ENCODE data around the gene INSC. TPM values are rescaled to one million over a fixed set of nuclear protein-coding genes. Genes with fewer than 3 reads are reported as not detected.

Gene INSC
- total and polyA plus RNA-seq, 2 experiments from 2014 or later, result 0.97 to 1.5 TPM

DNA sequence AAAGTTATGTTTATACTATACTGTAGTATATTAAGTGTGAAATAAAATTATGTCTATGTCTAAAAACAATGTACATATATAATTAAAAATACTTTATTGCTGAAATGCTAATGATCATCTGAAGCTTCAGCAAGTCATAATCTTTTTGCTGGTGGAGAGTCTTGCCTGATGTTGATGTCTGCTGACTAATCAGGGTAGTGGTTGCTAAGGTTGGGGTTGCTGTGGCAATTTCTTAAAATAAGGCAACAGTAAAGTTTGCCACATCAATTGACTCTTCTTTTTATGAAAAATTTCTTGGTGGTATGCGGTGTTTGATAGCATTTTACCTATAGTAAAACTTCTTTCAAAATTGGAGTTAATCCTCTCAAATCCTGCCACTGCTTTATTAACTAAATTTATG lies 21.4 kb downstream of the INSC start:
- Mint-ChIP-seq H3K9me3 (no peaks in the 10 kb centered on the region), H3K27me3 (ENCODE audit: insufficient read depth, low read depth, poor library complexity) (no peaks in the 10 kb centered on the region), H3K27ac (no peak overlapping the region), H3K36me3 (ENCODE audit: low read depth) (no peaks in the 10 kb centered on the region), H3K4me1 (no peaks in the 10 kb centered on the region), H3K4me3 (no peak overlapping the region)
- Histone ChIP-seq H3K4me2 (no peak overlapping the region), H4K20me1 (replicated peaks; ENCODE audit: insufficient read depth) (no peaks in the 10 kb centered on the region), H3F3A (replicated peaks; ENCODE audit: low read depth) (no peaks in the 10 kb centered on the region), H3K4me1 (ENCODE audit: insufficient read depth) (no peaks in the 10 kb centered on the region), H3K9me2 (ENCODE audit: insufficient read depth) (no peaks in the 10 kb centered on the region), H3K27me3 (ENCODE audit: insufficient read depth) (no peaks in the 10 kb centered on the region), H2AFZ (no peak overlapping the region), H3K27ac (ENCODE audit: low read depth) (no peak overlapping the region), H3K79me2 (replicated peaks; ENCODE audit: insufficient read depth) (no peaks in the 10 kb centered on the region), H3K36me3 (ENCODE audit: insufficient read depth) (no peaks in the 10 kb centered on the region), H3K4me3 (no peak overlapping the region)
- ATAC-seq (no peak), DNase-seq (ENCODE audit: low spot score) (no peak)
- TF ChIP-seq, protein P1, sequence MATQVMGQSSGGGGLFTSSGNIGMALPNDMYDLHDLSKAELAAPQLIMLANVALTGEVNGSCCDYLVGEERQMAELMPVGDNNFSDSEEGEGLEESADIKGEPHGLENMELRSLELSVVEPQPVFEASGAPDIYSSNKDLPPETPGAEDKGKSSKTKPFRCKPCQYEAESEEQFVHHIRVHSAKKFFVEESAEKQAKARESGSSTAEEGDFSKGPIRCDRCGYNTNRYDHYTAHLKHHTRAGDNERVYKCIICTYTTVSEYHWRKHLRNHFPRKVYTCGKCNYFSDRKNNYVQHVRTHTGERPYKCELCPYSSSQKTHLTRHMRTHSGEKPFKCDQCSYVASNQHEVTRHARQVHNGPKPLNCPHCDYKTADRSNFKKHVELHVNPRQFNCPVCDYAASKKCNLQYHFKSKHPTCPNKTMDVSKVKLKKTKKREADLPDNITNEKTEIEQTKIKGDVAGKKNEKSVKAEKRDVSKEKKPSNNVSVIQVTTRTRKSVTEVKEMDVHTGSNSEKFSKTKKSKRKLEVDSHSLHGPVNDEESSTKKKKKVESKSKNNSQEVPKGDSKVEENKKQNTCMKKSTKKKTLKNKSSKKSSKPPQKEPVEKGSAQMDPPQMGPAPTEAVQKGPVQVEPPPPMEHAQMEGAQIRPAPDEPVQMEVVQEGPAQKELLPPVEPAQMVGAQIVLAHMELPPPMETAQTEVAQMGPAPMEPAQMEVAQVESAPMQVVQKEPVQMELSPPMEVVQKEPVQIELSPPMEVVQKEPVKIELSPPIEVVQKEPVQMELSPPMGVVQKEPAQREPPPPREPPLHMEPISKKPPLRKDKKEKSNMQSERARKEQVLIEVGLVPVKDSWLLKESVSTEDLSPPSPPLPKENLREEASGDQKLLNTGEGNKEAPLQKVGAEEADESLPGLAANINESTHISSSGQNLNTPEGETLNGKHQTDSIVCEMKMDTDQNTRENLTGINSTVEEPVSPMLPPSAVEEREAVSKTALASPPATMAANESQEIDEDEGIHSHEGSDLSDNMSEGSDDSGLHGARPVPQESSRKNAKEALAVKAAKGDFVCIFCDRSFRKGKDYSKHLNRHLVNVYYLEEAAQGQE (IDR thresholded peaks at IDR 0.05; ENCODE audit: unreplicated experiment), result no peak
- TF ChIP-seq STAT1 (IDR thresholded peaks at IDR 0.05; ENCODE audit: unreplicated experiment) (no peak), JUNB (IDR thresholded peaks at IDR 0.05; ENCODE audit: unreplicated experiment) (no peak), POLR2AphosphoS5 (IDR thresholded peaks at IDR 0.05; ENCODE audit: low read depth) (no peak), CREB1 (CRISPR knock-in tag; IDR thresholded peaks at IDR 0.05; ENCODE audit: low read depth) (no peak), ZNF331 (CRISPR knock-in tag; IDR thresholded peaks at IDR 0.05; ENCODE audit: low read depth) (no peak), NANOG (IDR thresholded peaks at IDR 0.05; ENCODE audit: borderline replicate concordance) (no peak), ZNF114 (CRISPR knock-in tag; IDR thresholded peaks at IDR 0.05) (no peak)
- TF ChIP-seq, protein P2, sequence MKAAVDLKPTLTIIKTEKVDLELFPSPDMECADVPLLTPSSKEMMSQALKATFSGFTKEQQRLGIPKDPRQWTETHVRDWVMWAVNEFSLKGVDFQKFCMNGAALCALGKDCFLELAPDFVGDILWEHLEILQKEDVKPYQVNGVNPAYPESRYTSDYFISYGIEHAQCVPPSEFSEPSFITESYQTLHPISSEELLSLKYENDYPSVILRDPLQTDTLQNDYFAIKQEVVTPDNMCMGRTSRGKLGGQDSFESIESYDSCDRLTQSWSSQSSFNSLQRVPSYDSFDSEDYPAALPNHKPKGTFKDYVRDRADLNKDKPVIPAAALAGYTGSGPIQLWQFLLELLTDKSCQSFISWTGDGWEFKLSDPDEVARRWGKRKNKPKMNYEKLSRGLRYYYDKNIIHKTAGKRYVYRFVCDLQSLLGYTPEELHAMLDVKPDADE (IDR thresholded peaks at IDR 0.05), result no peak
- TF ChIP-seq, protein P3, sequence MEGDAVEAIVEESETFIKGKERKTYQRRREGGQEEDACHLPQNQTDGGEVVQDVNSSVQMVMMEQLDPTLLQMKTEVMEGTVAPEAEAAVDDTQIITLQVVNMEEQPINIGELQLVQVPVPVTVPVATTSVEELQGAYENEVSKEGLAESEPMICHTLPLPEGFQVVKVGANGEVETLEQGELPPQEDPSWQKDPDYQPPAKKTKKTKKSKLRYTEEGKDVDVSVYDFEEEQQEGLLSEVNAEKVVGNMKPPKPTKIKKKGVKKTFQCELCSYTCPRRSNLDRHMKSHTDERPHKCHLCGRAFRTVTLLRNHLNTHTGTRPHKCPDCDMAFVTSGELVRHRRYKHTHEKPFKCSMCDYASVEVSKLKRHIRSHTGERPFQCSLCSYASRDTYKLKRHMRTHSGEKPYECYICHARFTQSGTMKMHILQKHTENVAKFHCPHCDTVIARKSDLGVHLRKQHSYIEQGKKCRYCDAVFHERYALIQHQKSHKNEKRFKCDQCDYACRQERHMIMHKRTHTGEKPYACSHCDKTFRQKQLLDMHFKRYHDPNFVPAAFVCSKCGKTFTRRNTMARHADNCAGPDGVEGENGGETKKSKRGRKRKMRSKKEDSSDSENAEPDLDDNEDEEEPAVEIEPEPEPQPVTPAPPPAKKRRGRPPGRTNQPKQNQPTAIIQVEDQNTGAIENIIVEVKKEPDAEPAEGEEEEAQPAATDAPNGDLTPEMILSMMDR (conservative IDR thresholded peaks at IDR 0.05; ENCODE audit: low read depth in 2 of 2), result no peak

Measured in GM23338 (cell line).